Body of pancreas (tissue), 4 donors: Measurements from ENCODE around the gene PLEKHA6. TPM values are rescaled to one million over a fixed set of nuclear protein-coding genes. Genes with fewer than 3 reads are reported as not detected.

Experiments used
- ATAC-seq: fragments of 150-250 bp; one replicate; pipeline ENCODE4 v1.9.1; 2016
- DNase-seq, 4 donors: peaks; one replicate each; pipeline ENCODE4 v3.0.0-alpha.2; 2019
- H3K27ac ChIP-seq, 4 donors: fragments of 200-600 bp; sonication (generic); 1 replicate in 3 of 4; 2 replicates in 1 of 4; pipeline versions ENCODE4 v1.5.1 to v1.6.1; 2016 to 2019; ENCODE audit warnings: mild to moderate bottlenecking in 1 of 4, mixed read lengths in 1 of 4, moderate library complexity in 1 of 4
- H3K27me3 ChIP-seq, 2 donors: fragments of 200-600 bp; sonication (generic); one replicate each; pipeline ENCODE4 v1.6.0; 2016; ENCODE audit warnings: mild to moderate bottlenecking in 1 of 2
- H3K36me3 ChIP-seq, 2 donors: fragments of 200-600 bp; sonication (generic); replicated peaks in 1 of 2; 2 replicates each; pipeline ENCODE4 v1.5.1; 2016; ENCODE audit warnings: low read depth in 2 of 2; ENCODE audit not compliant: insufficient read depth in 1 of 2
- H3K4me1 ChIP-seq: fragments of 200-600 bp; sonication (generic); one replicate; pipeline ENCODE4 v1.6.0; 2016
- H3K4me3 ChIP-seq, 2 donors: fragments of 200-600 bp; sonication (generic); 1 replicate in 1 of 2; 2 replicates in 1 of 2; pipeline ENCODE4 v1.5.1; 2016 to 2019
- H3K9me3 ChIP-seq, 3 donors: fragments of 200-600 bp; sonication (generic); 1 replicate in 2 of 3; 2 replicates in 1 of 3; pipeline ENCODE4 v1.5.1; 2016
- CTCF ChIP-seq, 7 experiments: fragments of 450-650 bp in 4 of 7; fragments of 200-600 bp in 3 of 7; sonication (generic) in 3 of 7; IDR thresholded peaks; one replicate each; pipeline ENCODE4 v1.5.1; 2016 to 2019; ENCODE audit warnings: antibody characterized with exemption in 7 of 7
- POLR2A ChIP-seq, 3 donors: fragments of 450-650 bp; IDR thresholded peaks; one replicate each; pipeline ENCODE4 v1.6.1; 2016; ENCODE audit warnings: antibody characterized with exemption in 3 of 3, mild to moderate bottlenecking in 2 of 3
- WGBS, 2 donors: methylation state at CpG; one replicate each; pipeline ENCODE4 v1.1.5; 2017; 5-methylcytosine and 5-hydroxymethylcytosine counted together
- intact Hi-C: fragments of 100-400 bp; cut with DNase I; formaldehyde crosslinking; loops from one replicate; pipeline ENCODE4 v1.15.1; 2023
- total RNA-seq, 2 donors: library from RNA; depleted of rRNA; stranded (reverse); fragments of >200 nt; gene quantifications; one replicate each; pipeline ENCODE4 v1.1.0, GENCODE V29; 2016

PLEKHA6 gene
- total RNA-seq, 2 donors from 2014 or later: 10.9 to 20.4 TPM

- no peaks in the 10 kb centered on the region for H3K36me3 ChIP-seq
- H3K27ac ChIP-seq: peak overlapping the region in 3 of 4 donors; percentile 43 to 49 (median 47)
- WGBS, 2 donors: 46 to 51% methylated on average over 5 of the region's 5 CpGs
- no peaks in the 10 kb centered on the region for H3K27me3 ChIP-seq
- intact Hi-C loops: no loop called here
- H3K9me3 ChIP-seq: no peaks in the 10 kb centered on the region
- peak in 1 of 4 donors; percentile 29 for DNase-seq
- TF ChIP-seq CTCF (IDR thresholded peaks at IDR 0.05) (no peak), POLR2A (IDR thresholded peaks at IDR 0.05) (no peak)
- H3K4me3 ChIP-seq: no peak overlapping the region
- ATAC-seq: peak; percentile 43
- peaks cover 45% of the 10 kb centered on the region for H3K4me1 ChIP-seq
Observed at GRCh38 chr1:204383163-204383904, 23.6 kb upstream of the PLEKHA6 start.

- no peak for TF ChIP-seq POLR2A (IDR thresholded peaks at IDR 0.05)
- TF ChIP-seq CTCF (IDR thresholded peaks at IDR 0.05): no peak
- Histone ChIP-seq H3K27ac (peak overlapping the region; percentile 1 to 49 (median 45)), H3K36me3 (no peaks in the 10 kb centered on the region), H3K9me3 (no peaks in the 10 kb centered on the region), H3K27me3 (no peaks in the 10 kb centered on the region), H3K4me1 (peaks cover 49% of the 10 kb centered on the region), H3K4me3 (no peak overlapping the region)
- 25 to 28% methylated on average over 2 of the region's 2 CpGs for WGBS, 2 donors
- ATAC-seq: no peak
- intact Hi-C loops: no loop called here
- DNase-seq: no peak
Observed at GRCh38 chr1:204382714-204383083, 23.0 kb upstream of the PLEKHA6 start.

- WGBS, 2 donors: 55 to 56% methylated on average over 8 of the region's 8 CpGs
- Histone ChIP-seq H3K4me1 (peaks cover 64% of the 10 kb centered on the region), H3K9me3 (no peaks in the 10 kb centered on the region), H3K27me3 (no peaks in the 10 kb centered on the region), H3K27ac (no peak overlapping the region), H3K36me3 (no peaks in the 10 kb centered on the region), H3K4me3 (no peak overlapping the region)
- ATAC-seq: no peak
- intact Hi-C loops: no loop called here
- TF ChIP-seq POLR2A (IDR thresholded peaks at IDR 0.05): no peak
- TF ChIP-seq CTCF (IDR thresholded peaks at IDR 0.05): no peak
- peak in 1 of 4 donors; percentile 34 for DNase-seq
Observed at GRCh38 chr1:204380293-204380831, 20.6 kb upstream of the PLEKHA6 start.

- H3K27me3 ChIP-seq: no peaks in the 10 kb centered on the region
- H3K9me3 ChIP-seq: no peaks in the 10 kb centered on the region
- H3K4me3 ChIP-seq: peak overlapping the region; percentile 6 to 20
- peak; percentile 43 to 65 (median 50) for DNase-seq
- ATAC-seq: peak; percentile 49
- 2 to 5% methylated on average over 14 to 42 of the region's 55 CpGs for WGBS, 2 donors
- peak overlapping the region; percentile 33 to 82 (median 70) for H3K27ac ChIP-seq
- no peaks in the 10 kb centered on the region for H3K36me3 ChIP-seq
- peak in 3 of 7 experiments; percentile 10 to 16 (median 15) for TF ChIP-seq CTCF (IDR thresholded peaks at IDR 0.05)
- peak in 2 of 3 donors; percentile 35 to 43 for TF ChIP-seq POLR2A (IDR thresholded peaks at IDR 0.05)
- intact Hi-C loops: no loop called here
- H3K4me1 ChIP-seq: peaks cover 42% of the 10 kb centered on the region
Observed at GRCh38 chr1:204377800-204378668, 18.3 kb upstream of the PLEKHA6 start.
